H9 (cell line): ENCODE measurements around the gene TRIM37. TPM values are rescaled to one million over a fixed set of nuclear protein-coding genes. Genes with fewer than 3 reads are reported as not detected.

Source experiments
- DNase-seq: peaks from one replicate; pipeline ENCODE4 v3.0.0-alpha.2; 2017
- H2AFZ ChIP-seq: one replicate; pipeline ENCODE4 v1.6.1; 2013; ENCODE audit warnings: mild to moderate bottlenecking, low read length, control low read depth, moderate library complexity
- H2AK5ac ChIP-seq: 2 replicates; pipeline ENCODE4 v1.6.1; 2013; ENCODE audit warnings: low read length, control low read depth, mixed read lengths; ENCODE audit not compliant: insufficient read length
- H2BK120ac ChIP-seq: one replicate; pipeline ENCODE4 v1.6.1; 2013; ENCODE audit warnings: low read depth, mild to moderate bottlenecking, low read length, control low read depth, inconsistent platforms; ENCODE audit not compliant: poor library complexity, severe bottlenecking
- H2BK12ac ChIP-seq: 2 replicates; pipeline ENCODE4 v1.6.1; 2013; ENCODE audit warnings: low read length, control low read depth, mixed read lengths, low read depth; ENCODE audit not compliant: insufficient read length
- H2BK15ac ChIP-seq: 2 replicates; pipeline ENCODE4 v1.6.1; 2013; ENCODE audit warnings: low read depth, low read length, control low read depth
- H2BK20ac ChIP-seq: one replicate; pipeline ENCODE4 v1.6.1; 2013; ENCODE audit warnings: low read depth, mild to moderate bottlenecking, low read length, control low read depth, inconsistent platforms; ENCODE audit not compliant: poor library complexity, severe bottlenecking
- H2BK5ac ChIP-seq: 2 replicates; pipeline ENCODE4 v1.6.1; 2013; ENCODE audit warnings: low read length, control low read depth, mixed read lengths; ENCODE audit not compliant: insufficient read length
- H3K14ac ChIP-seq: 2 replicates; pipeline ENCODE4 v1.6.1; 2013; ENCODE audit warnings: low read length, control low read depth; ENCODE audit not compliant: insufficient read depth
- H3K18ac ChIP-seq: 2 replicates; pipeline ENCODE4 v1.6.1; 2013; ENCODE audit warnings: low read depth, mild to moderate bottlenecking, mixed read lengths, low read length, control low read depth; ENCODE audit not compliant: insufficient read length
- H3K23ac ChIP-seq: 2 replicates; pipeline ENCODE4 v1.6.1; 2013; ENCODE audit warnings: low read length, control low read depth, mixed read lengths, low read depth; ENCODE audit not compliant: insufficient read length
- H3K23me2 ChIP-seq: 2 replicates; pipeline ENCODE4 v1.6.1; 2013; ENCODE audit warnings: low read depth, mild to moderate bottlenecking, mixed read lengths, low read length, control low read depth; ENCODE audit not compliant: insufficient read length, poor library complexity, severe bottlenecking
- H3K27ac ChIP-seq: 2 replicates; pipeline ENCODE4 v1.5.1; 2013; ENCODE audit warnings: low read length, control low read depth, mixed read lengths, low read depth; ENCODE audit not compliant: insufficient read length
- H3K27me3 ChIP-seq: 2 replicates; pipeline ENCODE4 v1.6.1; 2013; ENCODE audit warnings: low read length, control low read depth, inconsistent platforms; ENCODE audit not compliant: insufficient read depth
- H3K4ac ChIP-seq: 2 replicates; pipeline ENCODE4 v1.6.1; 2013; ENCODE audit warnings: low read depth, mild to moderate bottlenecking, control low read depth, inconsistent platforms, low read length, moderate library complexity
- H3K4me1 ChIP-seq: 2 replicates; pipeline ENCODE4 v1.6.1; 2013; ENCODE audit warnings: low read length, control low read depth, inconsistent platforms; ENCODE audit not compliant: insufficient read depth
- H3K4me2 ChIP-seq: 2 replicates; pipeline ENCODE4 v1.6.1; 2013; ENCODE audit warnings: low read length, control low read depth, mixed read lengths; ENCODE audit not compliant: insufficient read length, insufficient read depth
- H3K56ac ChIP-seq: 2 replicates; pipeline ENCODE4 v1.6.1; 2013; ENCODE audit warnings: low read depth, mild to moderate bottlenecking, mixed read lengths, low read length, control low read depth; ENCODE audit not compliant: insufficient read length
- H3K79me1 ChIP-seq: 2 replicates; pipeline ENCODE4 v1.6.1; 2013; ENCODE audit warnings: low read depth, mild to moderate bottlenecking, moderate library complexity, low read length, control low read depth, inconsistent platforms; ENCODE audit not compliant: insufficient read depth, poor library complexity, severe bottlenecking
- H3K79me2 ChIP-seq: 2 replicates; pipeline ENCODE4 v1.6.1; 2013; ENCODE audit warnings: low read length, control low read depth, inconsistent platforms; ENCODE audit not compliant: insufficient read depth
- H3K9ac ChIP-seq: 2 replicates; pipeline ENCODE4 v1.6.1; 2013; ENCODE audit warnings: low read length, control low read depth, mixed read lengths; ENCODE audit not compliant: insufficient read length; ENCODE audit errors: extremely low read depth
- H3K9me3 ChIP-seq: one replicate; pipeline ENCODE4 v1.6.1; 2013; ENCODE audit warnings: low read depth, low read length, inconsistent platforms; ENCODE audit not compliant: control insufficient read depth
- H3T11ph ChIP-seq: one replicate; pipeline ENCODE4 v1.6.1; 2013; ENCODE audit warnings: mild to moderate bottlenecking, low read length, control low read depth, inconsistent platforms
- H4K20me1 ChIP-seq: one replicate; pipeline ENCODE4 v1.6.1; 2013; ENCODE audit not compliant: control insufficient read depth, insufficient read length, insufficient read depth
- H4K5ac ChIP-seq: 2 replicates; pipeline ENCODE4 v1.6.1; 2013; ENCODE audit warnings: low read depth, mild to moderate bottlenecking, mixed read lengths, low read length, control low read depth; ENCODE audit not compliant: insufficient read length
- H4K8ac ChIP-seq: replicated peaks from 2 replicates; pipeline ENCODE4 v1.6.1; 2013; ENCODE audit warnings: low read length, control low read depth, mixed read lengths, low read depth; ENCODE audit not compliant: insufficient read length
- H4K91ac ChIP-seq: 2 replicates; pipeline ENCODE4 v1.6.1; 2013; ENCODE audit warnings: low read depth, mild to moderate bottlenecking, moderate library complexity, mixed read lengths, low read length, control low read depth; ENCODE audit not compliant: insufficient read length
- H3K27ac Mint-ChIP-seq, 3 experiments: 2 replicates in 2 of 3; 3 replicates in 1 of 3; pipeline ENCODE4 v1.8.0; 2020 to 2021; ENCODE audit warnings: mixed read lengths in 3 of 3, mild to moderate bottlenecking in 1 of 3, moderate library complexity in 1 of 3
- H3K27me3 Mint-ChIP-seq: 2 replicates; pipeline ENCODE4 v1.8.0; 2021; ENCODE audit warnings: low read depth, mild to moderate bottlenecking, moderate library complexity, mixed read lengths
- H3K36me3 Mint-ChIP-seq, 3 experiments: 2 replicates in 2 of 3; 3 replicates in 1 of 3; pipeline ENCODE4 v1.8.0; 2020 to 2021; ENCODE audit warnings: low read depth in 3 of 3, mixed read lengths in 3 of 3; ENCODE audit not compliant: insufficient read depth in 1 of 3
- H3K4me1 Mint-ChIP-seq, 2 experiments: 2 replicates each; pipeline ENCODE4 v1.8.0; 2020; ENCODE audit warnings: mixed read lengths in 2 of 2
- H3K4me3 Mint-ChIP-seq, 2 experiments: 2 replicates in 1 of 2; 3 replicates in 1 of 2; pipeline ENCODE4 v1.8.0; 2020 to 2021; ENCODE audit warnings: mild to moderate bottlenecking in 2 of 2, mixed read lengths in 2 of 2, moderate library complexity in 1 of 2
- H3K9me3 Mint-ChIP-seq, 2 experiments: 2 replicates in 1 of 2; 3 replicates in 1 of 2; pipeline ENCODE4 v1.8.0; 2020; ENCODE audit warnings: mild to moderate bottlenecking in 2 of 2, mixed read lengths in 2 of 2, moderate library complexity in 1 of 2
- CTCF ChIP-seq: fragments of 200-600 bp; sonication (generic); conservative IDR thresholded peaks from 3 replicates; pipeline ENCODE4 v1.8.0; 2021; ENCODE audit warnings: antibody characterized with exemption, mild to moderate bottlenecking
- WGBS: extraction: QIAGEN DNeasy Blood & Tissue Kit; methylation state at CpG from one replicate; pipeline ENCODE4 v1.1.7; 2013; ENCODE audit warnings: missing lambda C conversion rate, low lambda C conversion rate, mixed read lengths; ENCODE audit not compliant: insufficient read length; ENCODE audit errors: extremely low coverage; 5-methylcytosine and 5-hydroxymethylcytosine counted together
- total RNA-seq: library from RNA; stranded (reverse); gene quantifications from 2 replicates; pipeline ENCODE4 v1.2.1, GENCODE V29; 2021

Gene TRIM37
- total RNA-seq, 1 experiment from 2014 or later = 52.1 TPM

- Mint-ChIP-seq H3K36me3 (no peaks in the 10 kb centered on the region), H3K27ac (no peak overlapping the region)
These were observed 137.1 kb downstream of the TRIM37 start for GRCh38 chr17:58969612-58970011.

More at GRCh38 chr17:58969612-58970011, 137.1 kb downstream of the TRIM37 start:
- H2BK20ac ChIP-seq = no peak overlapping the region
- H3K4me1 Mint-ChIP-seq = peaks cover 28 to 39% of the 10 kb centered on the region in 2 experiments
- no peak overlapping the region for H4K91ac ChIP-seq
- no peak overlapping the region for H2AFZ ChIP-seq
- H3K9ac ChIP-seq = no peak overlapping the region
- no peak overlapping the region for H3K56ac ChIP-seq
- H2BK12ac ChIP-seq = no peak overlapping the region
- H3K4ac ChIP-seq = no peak overlapping the region
- TF ChIP-seq CTCF = no peak
- H2BK5ac ChIP-seq = no peak overlapping the region
- no peaks in the 10 kb centered on the region for H3K79me2 ChIP-seq
- no peaks in the 10 kb centered on the region for H4K20me1 ChIP-seq
- no peak overlapping the region for H2BK15ac ChIP-seq
- no CpG with 5 or more reads among the region's 4 CpGs for WGBS
- H3K23me2 ChIP-seq = no peaks in the 10 kb centered on the region
- no peaks in the 10 kb centered on the region for H3K79me1 ChIP-seq
- H3K14ac ChIP-seq = no peak overlapping the region
- no peak overlapping the region for H4K5ac ChIP-seq
- no peaks in the 10 kb centered on the region for H3K9me3 Mint-ChIP-seq
- no peaks in the 10 kb centered on the region for H3K27me3 Mint-ChIP-seq
- H3K4me1 ChIP-seq = peaks cover 5% of the 10 kb centered on the region; the same call in 1 of the 2 replicates
- DNase-seq = no peak
- H2BK120ac ChIP-seq = no peak overlapping the region
- no peak overlapping the region for H4K8ac ChIP-seq
- H3K27ac ChIP-seq = no peak overlapping the region
- no peak overlapping the region for H3K4me2 ChIP-seq
- H3K23ac ChIP-seq = no peak overlapping the region
- no peaks in the 10 kb centered on the region for H3K27me3 ChIP-seq
- no peak overlapping the region for H2AK5ac ChIP-seq
- no peak overlapping the region for H3T11ph ChIP-seq
- H3K18ac ChIP-seq = no peak overlapping the region
- H3K9me3 ChIP-seq = no peaks in the 10 kb centered on the region
- no peak overlapping the region for H3K4me3 Mint-ChIP-seq
